WTC11 (cell line): Measurements from ENCODE around the gene KCTD21.

ENCODE experiments used
- GRHL2 ChIP-seq: fragments of 250-450 bp; sonication (Bioruptor Pico); IDR thresholded peaks from 2 replicates; pipeline ENCODE4 v1.8.0; 2022; ENCODE audit warnings: mild to moderate bottlenecking, moderate library complexity; ENCODE audit not compliant: insufficient replicate concordance, severe bottlenecking
- TF ChIP-seq, protein P1 (sequence below): sonication (generic); formaldehyde crosslinking; IDR thresholded peaks from 2 replicates; pipeline ENCODE4 v1.8.0; 2022; ENCODE audit warnings: mild to moderate bottlenecking, missing genetic modification reagents
- TF ChIP-seq, protein P2 (sequence below): fragments of 200-600 bp; IDR thresholded peaks from 2 replicates; pipeline ENCODE4 v1.8.0; 2022; ENCODE audit warnings: antibody characterized with exemption

DNA sequence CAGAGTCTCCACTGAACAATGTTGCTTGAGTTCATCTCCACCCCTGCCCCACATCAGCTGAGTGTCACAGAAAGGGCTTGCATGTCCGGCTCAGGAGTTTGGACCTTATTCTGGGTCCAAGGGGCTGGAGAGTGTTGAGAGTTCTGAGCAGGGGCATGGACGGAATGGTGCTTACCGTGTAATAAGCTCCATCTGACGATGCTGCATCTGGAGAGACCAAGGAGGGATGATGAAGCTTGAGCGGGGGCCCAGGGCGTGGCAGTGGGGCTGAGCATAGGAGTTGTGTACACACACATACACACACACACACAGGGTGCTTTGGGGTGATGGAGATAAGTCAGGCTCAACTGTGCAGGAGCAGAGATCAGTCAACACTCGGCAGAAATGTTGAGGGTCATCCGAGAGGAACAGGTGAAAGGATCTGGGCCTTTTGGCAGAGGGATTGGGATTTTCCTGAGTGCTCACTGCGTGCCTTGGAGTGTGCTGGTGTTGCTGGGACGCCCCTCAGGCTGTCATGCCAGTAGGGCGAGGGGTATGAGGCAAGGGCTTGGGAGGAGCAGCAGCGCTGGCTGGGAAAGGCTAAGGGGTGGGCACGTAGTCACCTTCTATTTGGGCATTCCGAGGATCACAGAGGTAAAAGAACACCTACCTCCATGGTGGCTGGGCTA lies 2.6 kb upstream of the KCTD21 start:
- no peak for TF ChIP-seq GRHL2 (CRISPR knock-in tag)
- TF ChIP-seq, protein P1, sequence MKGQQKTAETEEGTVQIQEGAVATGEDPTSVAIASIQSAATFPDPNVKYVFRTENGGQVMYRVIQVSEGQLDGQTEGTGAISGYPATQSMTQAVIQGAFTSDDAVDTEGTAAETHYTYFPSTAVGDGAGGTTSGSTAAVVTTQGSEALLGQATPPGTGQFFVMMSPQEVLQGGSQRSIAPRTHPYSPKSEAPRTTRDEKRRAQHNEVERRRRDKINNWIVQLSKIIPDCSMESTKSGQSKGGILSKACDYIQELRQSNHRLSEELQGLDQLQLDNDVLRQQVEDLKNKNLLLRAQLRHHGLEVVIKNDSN (CRISPR knock-in tag) = no peak
- TF ChIP-seq, protein P2, sequence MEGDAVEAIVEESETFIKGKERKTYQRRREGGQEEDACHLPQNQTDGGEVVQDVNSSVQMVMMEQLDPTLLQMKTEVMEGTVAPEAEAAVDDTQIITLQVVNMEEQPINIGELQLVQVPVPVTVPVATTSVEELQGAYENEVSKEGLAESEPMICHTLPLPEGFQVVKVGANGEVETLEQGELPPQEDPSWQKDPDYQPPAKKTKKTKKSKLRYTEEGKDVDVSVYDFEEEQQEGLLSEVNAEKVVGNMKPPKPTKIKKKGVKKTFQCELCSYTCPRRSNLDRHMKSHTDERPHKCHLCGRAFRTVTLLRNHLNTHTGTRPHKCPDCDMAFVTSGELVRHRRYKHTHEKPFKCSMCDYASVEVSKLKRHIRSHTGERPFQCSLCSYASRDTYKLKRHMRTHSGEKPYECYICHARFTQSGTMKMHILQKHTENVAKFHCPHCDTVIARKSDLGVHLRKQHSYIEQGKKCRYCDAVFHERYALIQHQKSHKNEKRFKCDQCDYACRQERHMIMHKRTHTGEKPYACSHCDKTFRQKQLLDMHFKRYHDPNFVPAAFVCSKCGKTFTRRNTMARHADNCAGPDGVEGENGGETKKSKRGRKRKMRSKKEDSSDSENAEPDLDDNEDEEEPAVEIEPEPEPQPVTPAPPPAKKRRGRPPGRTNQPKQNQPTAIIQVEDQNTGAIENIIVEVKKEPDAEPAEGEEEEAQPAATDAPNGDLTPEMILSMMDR = no peak
